GM19324 (cell line): ENCODE data around the gene LDHA.
"Not testable (repeated sequence)": the region's sequence is repeated elsewhere in the genome, so short reads cannot be mapped to it uniquely, and the experiment has no call there.

Source experiments
- ATAC-seq: cut with Tn5 transposase; IDR thresholded peaks from one replicate; pipeline ENCODE4 v1.9.1; 2021; ENCODE audit warnings: mild to moderate bottlenecking, moderate library complexity; ENCODE audit not compliant: unreplicated experiment, low FRiP score

Gene LDHA

DNA sequence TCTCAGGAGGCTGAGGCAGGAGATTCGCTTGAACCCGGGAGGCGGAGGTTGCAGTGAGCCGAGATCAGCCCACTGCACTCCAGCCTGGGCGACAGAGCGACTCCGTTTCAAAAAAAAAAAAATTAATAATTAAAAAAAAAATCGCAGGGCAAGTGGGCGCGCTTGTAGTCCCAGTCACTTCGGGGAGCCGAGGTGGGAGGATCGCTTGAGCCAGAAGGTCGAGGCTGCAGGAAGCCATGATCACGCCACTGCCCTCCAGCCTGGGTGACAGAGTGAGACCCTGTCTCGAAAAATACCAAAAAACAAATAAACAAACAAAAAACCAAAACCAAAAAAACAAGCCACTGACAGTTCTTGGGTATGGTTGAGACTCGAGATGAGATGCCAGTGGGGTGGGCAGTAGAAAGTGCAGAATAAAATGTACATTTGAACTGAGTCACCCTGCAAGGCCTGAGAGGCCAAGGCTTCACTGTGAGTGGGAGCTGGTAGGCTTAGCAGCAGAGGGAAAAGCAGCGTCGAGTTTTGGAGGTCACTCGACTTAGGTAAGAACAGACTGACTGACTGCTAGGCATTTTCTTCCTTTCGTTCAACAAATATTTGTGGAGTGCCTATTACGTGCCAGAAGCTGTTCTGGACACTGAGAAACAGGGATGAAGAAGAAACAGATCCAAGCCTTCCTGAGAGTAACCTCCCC is 635 bp upstream of the LDHA start:
- no peak for ATAC-seq

GRCh38 chr11:18394928-18395734 is 768 bp downstream of the LDHA start:
- ATAC-seq, result no peak

- peak; percentile 87 for ATAC-seq
Observed at GRCh38 chr11:18395735-18396504, 1.6 kb downstream of the LDHA start.

- no peak for ATAC-seq
Observed at GRCh38 chr11:18397921-18398320, 3.6 kb downstream of the LDHA start.

DNA sequence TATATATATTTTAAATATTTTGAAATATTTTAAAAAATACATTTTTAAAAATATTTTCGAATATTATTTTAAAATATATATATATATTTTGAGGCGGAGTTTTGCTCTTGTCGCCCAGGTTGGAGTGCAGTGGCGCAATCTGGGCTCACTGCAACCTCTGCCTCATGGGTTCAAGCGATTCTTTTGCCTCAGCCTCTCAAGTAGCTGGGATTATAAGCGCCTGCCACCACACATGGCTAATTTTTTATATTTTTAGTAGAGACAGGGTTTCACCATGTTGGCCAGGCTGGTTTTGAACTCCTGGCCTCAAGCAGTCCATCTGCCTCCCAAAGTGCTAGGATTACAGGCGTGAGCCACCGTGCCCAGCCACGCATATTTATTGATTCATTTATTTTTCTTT is 6.7 kb downstream of the LDHA start:
- not testable (repeated sequence) for ATAC-seq

- no peak for ATAC-seq
Observed at GRCh38 chr11:18404062-18404461, 9.7 kb downstream of the LDHA start.

- not testable (repeated sequence) for ATAC-seq
Observed at GRCh38 chr11:18407400-18407799, 13.0 kb downstream of the LDHA start.

DNA sequence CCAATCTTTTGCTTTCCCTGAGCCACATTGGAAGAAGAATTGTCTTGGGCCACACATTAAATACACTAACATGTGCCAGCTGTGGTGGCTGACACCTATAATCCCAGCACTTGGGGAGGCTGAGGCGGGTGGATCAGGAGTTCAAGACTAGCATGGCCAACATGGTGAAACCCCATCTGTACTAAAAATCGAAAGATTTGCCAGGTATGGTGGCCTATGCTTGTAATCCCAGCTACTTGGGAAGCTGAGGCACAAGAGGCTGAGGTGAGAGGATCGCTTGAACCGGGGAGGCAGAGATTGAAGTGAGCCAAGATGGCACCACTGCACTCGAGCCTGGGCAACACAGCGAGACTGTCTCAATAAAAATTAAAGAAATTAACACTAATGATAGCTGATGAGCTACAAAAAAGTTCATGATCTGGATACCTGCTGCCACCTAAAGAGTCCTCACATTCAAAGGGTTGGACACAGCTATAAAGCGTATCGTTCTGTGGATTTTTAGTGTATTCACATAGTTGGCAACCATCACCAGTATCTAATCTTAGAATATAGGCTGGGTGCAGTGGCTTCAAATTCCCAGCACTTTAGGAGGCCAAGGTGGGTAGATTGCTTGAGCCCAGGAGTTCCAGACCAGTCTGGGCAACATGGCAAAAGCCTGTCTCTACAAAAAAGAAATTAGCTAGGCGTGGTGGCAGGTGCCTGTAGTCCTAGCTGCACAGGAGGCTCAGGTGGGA is 14.4 kb downstream of the LDHA start:
- ATAC-seq, result no peak

DNA sequence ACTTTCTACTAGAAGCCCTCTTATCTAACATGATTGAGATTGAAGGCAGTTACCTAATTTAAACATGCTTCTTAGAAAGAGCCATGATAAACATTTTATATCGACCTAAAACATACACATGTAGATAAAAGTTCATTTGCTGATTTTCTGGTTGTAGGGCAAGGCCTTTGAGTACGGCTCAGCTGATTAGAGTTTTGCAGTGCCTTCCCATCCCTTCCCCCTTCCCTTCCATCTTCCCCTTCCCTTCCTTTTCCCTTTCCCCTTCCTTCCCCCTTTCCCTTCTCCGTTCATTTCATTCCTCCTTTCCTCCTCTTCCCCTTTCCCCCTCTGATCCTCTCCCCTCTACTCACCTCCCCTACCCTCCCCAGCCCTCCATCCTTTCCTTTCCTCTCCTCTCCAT is 22.1 kb downstream of the LDHA start:
- ATAC-seq, result no peak

GRCh38 chr11:18419040-18419439 is 24.7 kb downstream of the LDHA start:
- no peak for ATAC-seq

DNA sequence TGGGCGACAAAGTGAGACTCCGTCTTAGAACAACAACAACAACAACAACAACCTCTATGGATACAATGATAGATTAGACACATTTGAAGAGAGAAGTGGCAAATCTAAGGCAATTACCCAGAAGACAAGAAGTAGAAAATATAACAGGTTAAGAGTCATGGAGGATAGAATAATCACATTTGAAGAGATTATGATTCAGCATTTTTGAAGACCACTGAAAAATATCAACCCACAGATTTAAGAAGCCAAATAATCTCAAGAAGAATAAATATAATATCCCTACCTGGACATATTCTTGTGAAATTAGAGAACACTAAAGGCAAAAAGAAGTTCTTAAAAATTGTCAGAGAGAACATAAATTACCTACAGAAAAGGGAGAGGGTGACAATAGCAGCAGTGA is 25.7 kb downstream of the LDHA start:
- no peak for ATAC-seq

DNA sequence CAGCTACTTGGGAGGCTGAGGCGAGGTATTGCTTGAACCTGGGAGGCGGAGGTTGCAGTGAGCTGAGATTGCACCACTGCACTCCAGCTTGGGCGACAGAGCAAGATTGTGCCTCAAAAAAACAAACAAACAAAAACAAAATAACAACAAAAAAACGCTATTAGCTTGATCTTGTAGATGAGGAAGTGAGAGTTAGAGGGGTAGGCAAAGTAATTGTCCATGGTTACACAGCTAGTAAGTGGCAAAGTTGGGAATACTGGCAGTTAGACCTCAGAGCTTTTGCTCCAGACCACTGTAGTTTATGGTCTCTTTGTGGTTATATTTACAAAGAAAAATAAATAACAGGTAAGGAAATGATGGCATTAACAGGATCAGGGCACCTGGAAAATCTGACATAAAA is 32.9 kb downstream of the LDHA start:
- no peak for ATAC-seq

DNA sequence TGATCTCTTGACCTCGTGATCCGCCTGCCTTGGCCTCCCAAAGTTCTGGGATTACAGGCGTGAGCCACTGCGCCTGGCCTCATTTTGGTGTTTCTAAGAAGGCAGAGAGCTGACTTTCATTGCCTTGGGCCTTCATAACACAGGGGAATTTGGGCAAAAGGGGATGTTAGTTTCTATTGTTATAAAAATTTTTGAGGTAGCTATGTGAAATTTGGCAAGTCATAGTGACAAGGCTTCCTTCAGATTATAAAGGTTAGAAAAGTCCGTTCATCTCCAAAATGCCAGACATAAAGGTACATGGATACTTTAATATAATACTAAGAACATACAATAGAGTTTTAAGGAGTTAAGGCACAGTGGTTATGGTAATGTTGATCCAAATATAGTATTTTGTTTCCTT is 35.0 kb downstream of the LDHA start:
- ATAC-seq, result no peak

DNA sequence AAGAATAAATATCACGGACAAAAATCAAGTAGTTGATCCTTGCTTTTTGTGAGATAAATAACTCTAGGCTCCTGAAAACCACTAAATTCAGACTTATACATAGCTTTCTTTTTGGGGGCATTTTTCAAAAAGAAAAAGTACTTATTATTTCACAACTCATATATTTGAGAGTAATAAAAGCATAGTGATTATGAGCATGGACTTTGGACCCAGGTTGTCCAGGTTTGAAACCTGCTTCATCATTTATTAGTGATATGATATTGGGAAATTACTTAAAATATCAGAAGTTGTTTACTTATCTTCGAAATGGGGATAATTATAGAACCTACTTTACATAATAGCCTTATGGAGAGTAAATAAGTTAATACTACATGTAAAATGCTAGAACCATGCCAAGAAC is 44.3 kb downstream of the LDHA start:
- no peak for ATAC-seq

DNA sequence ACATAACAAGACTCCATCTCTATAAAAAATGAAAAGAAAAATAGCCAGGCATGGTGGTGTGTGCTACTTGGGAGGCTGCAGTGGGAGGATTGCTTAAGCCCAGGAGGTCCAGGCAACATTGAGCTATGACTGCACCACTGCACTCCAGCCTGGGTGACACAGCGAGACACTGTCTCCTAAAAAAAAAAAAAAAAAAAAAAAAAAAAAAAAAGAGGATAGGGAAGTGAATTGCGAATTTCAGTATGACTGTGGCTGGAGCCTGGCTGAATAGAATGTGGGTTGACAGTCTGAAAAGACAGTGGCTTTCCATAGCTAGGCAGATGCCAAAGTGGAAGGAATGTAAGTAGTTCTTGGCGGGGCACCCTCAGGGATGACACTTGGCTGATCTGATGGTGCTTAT is 54.9 kb downstream of the LDHA start:
- ATAC-seq, result no peak

- ATAC-seq, result no peak
Observed at GRCh38 chr11:18452927-18453326, 58.6 kb downstream of the LDHA start.

DNA sequence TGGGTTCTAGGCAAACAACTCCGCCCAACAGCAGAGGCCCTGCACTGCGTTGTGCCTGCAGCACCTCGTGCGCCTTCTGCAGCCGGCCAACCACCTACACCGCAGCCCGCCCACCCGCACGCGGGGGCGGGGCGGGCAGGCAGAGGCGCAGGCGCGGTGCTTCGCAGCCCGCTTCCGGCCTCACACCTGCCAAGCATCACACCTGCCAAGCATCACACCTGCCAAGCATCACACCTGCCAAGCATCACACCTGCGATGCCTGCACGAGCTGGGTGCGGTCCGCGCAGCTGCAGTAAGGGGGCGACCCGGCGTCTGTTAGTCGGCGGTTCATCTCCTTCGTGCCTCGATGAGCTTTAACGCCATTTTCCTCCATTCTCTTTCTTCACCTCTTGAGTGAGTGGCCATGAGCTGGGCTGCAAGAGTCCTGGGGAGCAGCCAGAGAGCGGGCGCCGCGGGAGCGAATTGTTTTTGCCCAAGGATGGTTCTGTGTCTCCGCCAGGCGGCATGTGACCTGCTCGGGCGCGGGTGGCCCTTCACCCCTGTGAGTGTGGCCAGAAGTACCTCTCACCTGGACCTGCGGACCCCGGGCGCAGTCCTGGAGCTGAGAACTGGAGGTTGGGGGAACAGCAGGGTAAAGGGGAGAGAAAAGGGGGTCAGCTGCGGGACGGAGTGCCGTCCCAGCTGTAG is 61.5 kb downstream of the LDHA start, which contains the start of gene LDHAL6A:
TSS of gene LDHAL6A (plus strand) at position 171 of the 687 bp plus-strand sequence. CDS start 825 bp downstream, outside the sequence.
- ATAC-seq, result no peak

DNA sequence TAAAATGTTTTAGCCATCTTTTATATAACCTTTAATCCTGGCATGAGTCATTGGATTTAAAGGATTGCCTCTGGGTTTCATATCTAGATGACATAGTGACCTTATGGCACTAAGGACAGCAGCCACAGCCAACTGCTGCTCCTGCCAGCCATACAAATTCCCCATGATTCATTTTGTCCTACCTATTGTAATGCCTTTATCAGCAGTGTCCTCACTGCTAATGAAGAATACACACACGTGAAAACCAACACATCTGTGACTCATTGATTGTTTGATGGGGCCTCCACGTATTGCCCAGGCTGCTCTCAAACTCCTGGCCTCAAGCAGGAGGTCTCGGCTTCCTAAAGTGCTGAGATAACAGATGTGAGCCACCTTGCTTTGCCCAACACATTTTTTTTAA is 63.1 kb downstream of the LDHA start:
- ATAC-seq, result no peak
